GM18507 (cell line): ENCODE data around the gene ST3GAL6.

Source experiments
- DNase-seq: peaks from one replicate; pipeline ENCODE4 v3.0.0; 2011; ENCODE audit warnings: low read depth; ENCODE audit not compliant: insufficient read length; ENCODE audit errors: extremely low spot score
- FAIRE-seq: peaks from 2 replicates; lab custom pipeline; 2011; peaks lifted over from hg19 to GRCh38; lab: Jason Lieb, UNC

Gene ST3GAL6

GRCh38 chr3:98770261-98771039 is 7.3 kb downstream of the ST3GAL6 start:
- FAIRE-seq (peak; percentile 78), DNase-seq (no peak)

DNA sequence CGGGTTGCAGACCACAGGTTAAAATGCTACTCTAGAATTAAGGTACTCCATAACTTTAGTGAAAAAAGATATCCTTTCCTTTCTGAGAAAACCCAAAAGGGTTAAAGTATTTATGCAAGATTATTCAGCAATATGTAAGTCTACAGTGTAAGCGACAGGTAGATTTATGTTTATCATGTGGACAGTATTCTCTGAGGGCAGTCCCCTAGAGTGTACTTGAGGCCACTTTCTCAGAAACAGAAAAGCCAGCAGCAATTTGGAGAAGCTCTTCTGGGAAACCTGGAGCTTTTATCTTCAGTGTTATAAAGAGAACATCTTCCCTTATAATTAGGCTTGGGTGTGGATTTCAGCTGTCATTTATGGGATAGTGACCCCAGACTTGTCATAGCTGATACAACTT is 8.9 kb downstream of the ST3GAL6 start:
- FAIRE-seq: no peak

GRCh38 chr3:98775459-98776139 is 12.5 kb downstream of the ST3GAL6 start:
- no peak for FAIRE-seq
- no peak for DNase-seq

More for the DNA sequence above, 8.9 kb downstream of the ST3GAL6 start:
- no peak for DNase-seq

DNA sequence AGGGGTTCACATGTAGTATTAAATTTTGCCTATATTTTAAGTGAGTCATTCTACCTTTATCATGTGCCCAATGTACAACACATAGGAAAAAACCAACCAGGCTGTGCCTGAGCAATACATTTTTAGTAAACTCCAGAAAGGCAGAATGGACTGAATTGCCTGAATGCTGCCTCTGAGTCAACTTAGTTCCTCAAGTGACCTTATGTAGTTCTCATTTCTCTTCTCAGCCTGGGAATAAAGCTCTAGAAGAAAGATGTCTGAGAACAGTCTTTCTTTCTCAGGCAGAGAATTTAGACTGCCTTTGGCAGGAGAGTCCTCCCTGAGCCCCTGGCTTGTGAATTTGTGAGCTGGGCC is 13.0 kb downstream of the ST3GAL6 start:
- FAIRE-seq: no peak
- no peak for DNase-seq

DNA sequence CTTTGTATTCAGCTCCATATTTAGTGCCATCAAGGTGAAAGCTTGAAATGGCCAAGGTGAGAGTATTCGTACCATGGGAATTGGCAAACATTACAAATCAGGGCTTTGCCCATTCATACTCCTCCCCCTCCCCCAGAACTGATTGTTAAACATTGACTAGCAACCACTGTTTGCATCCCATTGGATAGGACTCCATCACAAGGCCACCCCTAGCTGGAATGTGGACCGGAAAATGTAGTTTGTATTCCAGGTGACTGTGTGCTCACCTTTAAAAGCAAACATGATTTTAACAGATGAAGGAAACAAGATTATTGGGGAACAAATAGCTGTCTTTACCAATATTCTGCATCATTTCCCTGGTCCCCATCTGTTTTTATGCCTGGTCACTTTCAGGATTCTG is 14.1 kb downstream of the ST3GAL6 start:
- DNase-seq: no peak
- FAIRE-seq: no peak

DNA sequence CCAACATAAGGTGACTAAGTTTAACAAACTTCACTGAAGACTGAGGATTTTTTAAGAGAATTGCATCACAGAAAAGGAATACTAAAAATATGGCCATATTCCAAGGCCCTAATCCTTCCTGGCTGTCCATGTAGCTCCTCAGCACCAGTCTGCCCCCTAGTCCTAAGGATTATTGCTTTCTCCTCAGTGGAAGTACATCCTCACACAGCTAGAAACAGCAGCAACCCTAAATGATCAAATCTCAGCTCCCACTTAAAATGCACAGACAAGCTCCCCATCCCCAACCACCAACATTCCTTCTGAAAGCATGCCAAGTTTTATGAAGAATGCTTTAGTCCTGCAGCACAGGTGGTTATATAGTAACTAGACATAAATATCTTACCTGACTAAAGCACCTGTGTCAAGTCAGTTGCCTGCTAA is 14.7 kb downstream of the ST3GAL6 start:
- no peak for DNase-seq
- no peak for FAIRE-seq

- DNase-seq: no peak
- FAIRE-seq: no peak
Measured at GRCh38 chr3:98778383-98778782, 15.2 kb downstream of the ST3GAL6 start.

DNA sequence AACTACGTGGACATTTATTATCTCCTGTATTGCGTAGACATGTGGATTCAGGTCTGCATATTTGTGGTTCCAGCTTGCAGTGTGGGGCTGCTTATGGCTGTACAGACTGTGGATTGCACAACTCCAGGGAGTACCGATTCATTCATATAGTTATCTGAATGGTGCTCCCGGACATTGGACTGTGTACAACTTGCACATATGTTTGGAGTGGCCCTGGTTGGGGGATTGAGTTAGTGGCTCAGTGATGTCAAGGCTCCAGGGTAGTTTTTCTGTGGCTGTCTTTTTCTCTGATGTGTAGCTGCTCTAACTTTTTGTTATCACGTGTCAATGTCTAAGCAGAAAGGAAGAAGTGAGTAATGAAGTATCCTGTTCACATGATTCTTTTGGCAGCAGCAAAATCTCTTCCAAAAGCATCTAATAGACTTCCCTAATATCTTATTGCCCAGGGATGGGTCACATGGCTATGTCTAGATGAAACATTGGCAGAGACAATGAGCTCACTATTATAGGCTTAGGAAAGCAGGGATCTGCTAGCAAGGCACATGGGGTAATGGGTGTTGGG is 15.8 kb downstream of the ST3GAL6 start:
- FAIRE-seq: no peak
- DNase-seq: no peak

DNA sequence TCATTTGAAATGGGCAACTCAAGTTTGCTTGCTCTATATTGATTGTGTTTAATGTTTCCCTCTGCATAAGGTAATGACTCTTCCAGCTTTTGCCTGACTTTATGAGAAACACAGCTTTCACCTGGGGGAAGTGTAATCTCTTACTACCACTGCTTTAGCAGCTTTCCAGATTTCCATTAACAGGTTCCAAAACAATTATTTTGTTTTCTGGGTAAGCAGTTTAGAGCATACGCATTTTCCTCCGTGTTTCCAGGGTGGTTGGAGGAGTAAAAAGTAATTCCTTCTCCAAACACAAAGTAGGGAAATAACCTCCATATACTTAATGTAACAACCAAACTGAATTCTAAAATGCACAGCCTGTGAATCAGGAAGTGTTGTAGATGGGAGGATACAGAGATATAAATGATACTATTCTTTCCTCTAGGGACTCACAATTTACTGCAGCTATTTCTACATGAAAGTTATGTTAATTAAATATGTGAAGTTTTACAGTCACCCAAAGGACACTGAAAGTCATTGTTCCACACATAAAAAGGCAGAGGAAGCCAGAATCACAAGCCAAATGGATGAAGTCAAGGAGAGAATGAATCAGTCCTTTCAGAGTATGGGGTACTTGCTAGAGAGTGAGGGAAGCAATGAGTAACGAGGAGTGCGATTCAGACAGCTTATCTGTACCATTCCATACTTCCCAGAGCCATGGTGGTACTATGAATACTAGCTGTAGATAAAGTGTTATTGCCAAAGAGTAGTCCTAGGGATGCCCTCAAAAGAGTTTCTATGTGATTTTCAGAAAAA is 16.6 kb downstream of the ST3GAL6 start:
- no peak for FAIRE-seq
- DNase-seq: no peak

GRCh38 chr3:98780343-98780742 is 17.2 kb downstream of the ST3GAL6 start:
- DNase-seq (no peak), FAIRE-seq (no peak)

GRCh38 chr3:98782824-98783500 is 19.8 kb downstream of the ST3GAL6 start:
- FAIRE-seq: no peak
- no peak for DNase-seq

GRCh38 chr3:98784042-98784441 is 20.9 kb downstream of the ST3GAL6 start:
- FAIRE-seq (no peak), DNase-seq (no peak)

GRCh38 chr3:98784666-98785600 is 21.8 kb downstream of the ST3GAL6 start:
- DNase-seq (no peak), FAIRE-seq (no peak)

DNA sequence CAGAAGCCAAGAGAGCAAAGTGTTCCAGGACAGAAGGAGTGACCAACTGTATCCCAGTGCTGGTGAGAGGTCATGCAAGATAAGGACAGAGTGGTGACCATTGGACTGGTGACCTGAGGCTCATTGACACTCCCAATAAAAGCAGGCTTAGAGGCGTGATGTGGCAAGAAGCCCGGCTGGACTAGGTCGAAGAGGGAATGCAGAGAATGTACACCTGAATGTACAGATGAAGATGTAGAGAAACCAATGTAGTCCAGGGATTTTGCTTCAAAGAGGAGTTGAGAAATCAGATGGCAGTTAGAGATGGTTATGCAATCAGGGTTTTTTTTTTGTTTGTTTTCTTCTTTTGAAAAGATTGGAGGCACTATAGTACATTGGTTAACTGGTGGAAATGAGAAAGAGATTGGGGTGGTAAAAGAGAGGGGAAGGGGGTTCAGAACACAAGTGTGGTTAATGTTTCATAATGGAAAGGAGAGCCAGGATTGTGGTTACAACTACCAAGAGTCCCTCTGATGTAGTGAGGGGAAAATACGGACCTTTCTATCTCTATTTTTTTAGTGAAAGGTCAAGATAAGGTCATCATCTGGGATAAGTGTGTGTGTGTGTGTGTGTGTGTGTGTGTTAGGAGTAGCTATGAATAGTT is 23.3 kb downstream of the ST3GAL6 start:
- FAIRE-seq (no peak), DNase-seq (no peak)

DNA sequence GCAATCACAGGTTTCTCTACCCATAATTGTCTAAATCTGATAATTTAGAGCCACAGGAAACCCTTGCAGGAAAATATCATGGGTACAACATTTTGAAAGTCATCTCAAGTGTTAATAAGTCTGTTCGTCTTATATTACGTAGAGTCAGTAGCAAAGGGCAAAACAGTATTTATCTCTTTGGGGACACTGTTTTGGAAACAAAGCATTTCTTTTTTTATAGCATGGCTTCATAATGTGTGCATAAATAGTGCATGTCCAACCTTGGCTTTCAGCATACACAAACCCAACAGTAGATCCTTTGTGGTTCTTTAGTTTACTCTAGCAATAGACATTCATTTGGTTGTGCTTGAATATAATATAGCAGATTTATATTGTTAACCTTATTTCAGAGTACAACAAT is 24.0 kb downstream of the ST3GAL6 start:
- no peak for DNase-seq
- no peak for FAIRE-seq

GRCh38 chr3:98788651-98789050 is 25.5 kb downstream of the ST3GAL6 start:
- DNase-seq: no peak
- FAIRE-seq: no peak

- no peak for DNase-seq
- no peak for FAIRE-seq
Measured at GRCh38 chr3:98791341-98792325, 28.5 kb downstream of the ST3GAL6 start.
